HG02571 (cell line): ENCODE measurements around the gene C7orf57.
A peak's percentile ranks its signal among the peaks of the same experiment; 100 is the strongest.
"Not testable (repeated sequence)": the region's sequence is repeated elsewhere in the genome, so short reads cannot be mapped to it uniquely, and the experiment has no call there.

Experiments
- ATAC-seq: cut with Tn5 transposase; IDR thresholded peaks from one replicate; pipeline ENCODE4 v1.9.1; 2021; ENCODE audit warnings: mild to moderate bottlenecking, moderate library complexity; ENCODE audit not compliant: unreplicated experiment

Gene C7orf57

GRCh38 chr7:48035301-48035966 lies at the start of gene C7orf57:
Gene C7orf57 (plus strand): TSS chr7:48035543. CDS start chr7:48036309, 766 bp downstream.
- ATAC-seq = peak; percentile 99

GRCh38 chr7:47988496-47989386 lies 46.6 kb upstream of the C7orf57 start:
- ATAC-seq = no peak

DNA sequence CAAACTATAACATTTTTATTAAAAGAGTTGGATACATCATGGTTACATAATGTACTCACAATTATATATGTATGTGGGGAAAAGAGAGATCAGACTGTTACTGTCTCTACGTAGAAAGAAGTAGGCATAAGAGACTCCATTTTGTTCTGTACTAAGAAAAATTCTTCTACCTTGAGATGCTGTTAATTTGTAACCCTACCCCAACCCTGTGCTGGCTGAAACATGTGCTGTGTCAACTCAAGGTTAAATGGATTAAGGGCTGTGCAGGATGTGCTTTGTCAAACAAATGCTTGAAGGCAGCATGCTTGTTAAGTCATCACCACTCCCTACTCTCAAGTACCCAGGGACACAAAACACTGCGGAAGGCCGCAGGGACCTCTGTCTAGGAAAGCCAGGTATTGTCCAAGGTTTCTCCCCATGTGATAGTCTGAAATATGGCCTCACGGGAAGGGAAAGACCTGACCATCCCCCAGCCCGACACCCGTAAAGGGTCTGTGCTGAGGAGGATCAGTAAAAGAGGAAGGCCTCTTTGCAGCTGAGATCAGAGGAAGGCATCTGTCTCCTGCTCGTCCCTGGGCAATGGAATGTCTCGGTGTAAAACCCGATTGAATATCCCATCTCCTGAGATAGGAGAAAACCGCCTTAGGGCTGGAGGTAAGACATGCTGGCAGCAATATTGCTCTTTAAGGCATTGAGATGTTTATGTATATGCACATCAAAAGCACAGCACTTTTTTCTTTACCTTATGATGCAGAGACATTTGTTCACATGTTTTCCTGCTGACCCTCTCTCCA lies 45.5 kb upstream of the C7orf57 start:
- not testable (repeated sequence) for ATAC-seq

DNA sequence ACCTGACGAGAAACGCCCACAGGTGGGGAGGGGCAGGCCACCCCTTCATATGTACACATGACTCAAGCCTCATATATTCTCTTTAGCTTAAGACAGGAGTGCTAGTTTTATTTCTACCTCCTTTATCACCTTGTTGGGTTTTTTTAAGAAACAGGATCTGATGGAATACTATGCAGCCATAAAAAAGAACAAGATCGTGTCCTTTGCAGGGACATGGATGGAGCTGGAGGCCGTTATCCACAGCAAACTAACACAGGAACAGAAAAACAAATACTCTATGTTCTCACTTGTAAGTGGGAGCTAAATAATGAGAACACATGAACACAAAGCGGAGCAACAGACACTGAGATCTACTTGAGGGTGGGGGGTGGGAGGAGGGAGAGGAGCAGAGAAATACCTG lies 44.8 kb upstream of the C7orf57 start:
- no peak for ATAC-seq

- ATAC-seq = no peak
These were observed 44.1 kb upstream of the C7orf57 start for GRCh38 chr7:47991270-47991669.

DNA sequence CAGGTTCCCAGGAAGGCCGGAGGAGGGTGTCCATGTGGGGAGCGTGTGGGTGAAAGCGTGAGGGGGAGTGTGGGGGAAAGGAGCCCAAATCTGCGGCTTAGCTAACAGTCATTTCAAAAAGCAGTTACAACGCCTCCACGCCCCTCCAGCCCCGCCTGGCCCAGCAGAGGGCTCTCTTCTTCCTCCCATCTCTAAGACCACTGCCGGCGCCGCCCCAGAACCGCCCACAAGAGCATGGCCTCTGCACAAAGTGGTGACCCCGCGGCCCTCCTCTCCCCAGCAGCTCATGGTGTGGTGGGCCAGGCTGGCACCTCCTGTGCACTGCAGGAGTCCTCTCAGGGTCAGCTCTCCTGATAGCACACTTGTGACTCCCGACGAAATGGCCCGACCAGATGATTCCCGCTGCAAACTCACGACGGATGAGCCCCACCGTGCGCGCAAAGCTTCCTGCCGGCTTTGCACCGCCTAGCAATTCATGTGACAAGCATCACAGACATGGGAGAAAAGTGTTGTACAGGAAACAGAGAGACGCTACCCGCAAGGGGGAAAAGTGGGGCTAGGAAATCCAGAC lies 43.5 kb upstream of the C7orf57 start:
- peak; percentile 100 for ATAC-seq

GRCh38 chr7:47992446-47992845 lies 42.9 kb upstream of the C7orf57 start:
- ATAC-seq = no peak

DNA sequence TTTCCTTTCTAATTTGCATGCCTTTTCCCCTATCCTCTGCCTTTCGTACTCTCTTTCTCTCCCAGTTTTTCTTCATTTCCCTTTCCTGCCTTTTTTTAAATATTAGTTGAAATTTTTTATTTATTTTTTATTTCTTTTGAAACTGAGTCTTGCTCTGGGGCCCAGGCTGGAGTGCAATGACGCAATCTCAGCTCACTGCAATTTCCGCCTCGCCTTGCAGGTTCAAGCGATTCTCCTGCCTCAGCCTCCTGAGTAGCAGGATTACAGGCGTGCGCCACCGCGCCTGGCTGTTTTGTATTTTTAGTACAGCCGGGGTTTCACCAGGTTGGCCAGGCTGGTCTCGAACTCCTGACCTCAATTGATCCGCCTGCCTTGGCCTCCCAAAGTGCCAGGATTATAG lies 35.9 kb upstream of the C7orf57 start:
- ATAC-seq = no peak

DNA sequence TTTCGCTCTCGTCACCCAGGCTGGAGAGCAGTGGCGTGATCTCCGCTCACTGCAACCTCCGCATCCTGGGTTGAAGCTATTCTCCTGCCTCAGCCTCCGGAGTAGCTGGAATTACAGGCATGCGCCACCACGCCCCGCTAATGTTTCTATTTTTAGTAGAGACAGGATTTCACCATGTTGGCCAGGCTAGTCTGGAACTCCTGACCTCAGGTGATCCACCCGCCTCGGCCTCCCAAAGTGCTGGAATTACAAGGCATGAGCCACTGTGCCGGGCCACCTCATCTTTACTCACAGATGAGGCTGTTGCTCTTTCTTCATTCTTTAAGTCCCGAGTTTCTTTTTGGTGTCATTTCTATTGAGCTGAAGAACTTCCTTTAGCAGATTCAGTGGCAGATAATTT lies 35.2 kb upstream of the C7orf57 start:
- not testable (repeated sequence) for ATAC-seq

DNA sequence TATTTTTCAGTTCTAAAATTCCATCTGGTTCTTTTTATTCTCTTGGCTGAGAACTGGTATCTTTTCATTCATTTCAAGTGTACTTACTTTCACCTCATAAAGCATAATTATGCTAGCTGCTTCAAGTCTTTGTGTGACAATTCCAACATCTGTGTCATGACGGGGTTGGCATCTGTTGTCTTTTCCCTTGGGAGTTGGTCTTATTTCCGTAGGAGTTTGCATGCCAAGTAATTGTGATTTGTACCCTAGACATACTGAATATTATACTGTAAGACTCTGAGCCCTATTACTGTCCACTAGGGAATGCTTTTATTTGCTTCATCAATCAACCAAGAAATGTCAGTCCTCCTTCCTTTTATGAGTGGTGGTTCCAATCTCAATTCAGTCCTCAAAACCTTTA lies 31.3 kb upstream of the C7orf57 start:
- ATAC-seq = no peak

DNA sequence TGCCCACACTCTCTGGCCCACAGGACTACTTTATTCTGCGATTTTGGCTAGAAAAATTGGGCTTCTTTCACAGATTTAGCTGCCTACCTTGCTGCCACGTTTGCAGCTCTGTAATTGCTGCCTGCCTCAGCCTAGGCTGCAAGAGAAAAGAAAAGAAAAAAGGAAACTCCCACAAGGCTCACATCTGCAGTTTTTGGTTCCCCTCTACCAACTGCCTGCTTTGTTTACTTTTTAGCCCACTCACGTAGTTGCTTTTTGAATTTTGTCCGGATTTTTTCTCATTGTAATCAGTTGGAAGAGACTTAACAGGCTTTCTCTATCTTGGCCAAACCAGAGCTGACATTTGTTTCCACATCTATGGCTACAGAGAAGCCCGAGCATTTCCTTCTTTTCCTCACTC lies 30.7 kb upstream of the C7orf57 start:
- ATAC-seq = peak; percentile 88

GRCh38 chr7:48006866-48007265 lies 28.5 kb upstream of the C7orf57 start:
- no peak for ATAC-seq

- no peak for ATAC-seq
These were observed 26.1 kb upstream of the C7orf57 start for GRCh38 chr7:48009257-48009656.

DNA sequence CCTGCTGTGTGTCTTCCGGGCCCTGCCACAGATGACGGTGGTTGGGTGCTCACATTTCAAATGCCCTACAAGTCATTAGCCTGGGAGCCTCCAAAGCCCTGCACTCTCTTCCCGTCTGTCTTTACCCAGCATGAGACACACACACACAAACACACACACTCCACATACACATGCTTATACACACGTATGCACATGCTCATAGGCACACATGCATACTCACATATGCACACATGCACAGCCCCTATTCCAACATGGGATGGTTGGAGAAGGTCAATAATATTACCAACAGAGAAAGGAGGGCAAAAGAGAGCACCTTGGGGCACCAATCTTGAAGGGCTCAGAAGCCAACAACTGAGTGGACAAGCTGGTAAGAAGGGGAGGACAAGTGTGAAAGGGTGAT lies 25.4 kb upstream of the C7orf57 start:
- no peak for ATAC-seq

DNA sequence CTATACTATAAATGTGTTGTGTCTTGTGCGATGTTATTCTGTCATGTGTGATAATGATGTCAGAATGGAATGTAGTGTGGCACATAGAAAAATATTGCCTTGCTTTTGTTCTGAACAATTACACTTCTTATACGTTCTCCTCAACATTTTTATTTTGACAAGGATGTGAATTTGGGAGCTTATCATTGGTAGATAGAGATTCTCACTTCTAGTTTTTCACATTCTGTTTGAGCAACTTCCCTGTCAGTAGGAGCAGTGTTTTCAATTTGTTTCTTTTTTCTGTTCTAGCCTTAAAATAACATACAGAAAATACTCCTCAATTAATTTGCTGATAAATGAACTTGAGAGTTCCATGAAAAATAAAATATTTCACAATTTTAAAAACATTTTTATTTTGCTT lies 24.0 kb upstream of the C7orf57 start:
- ATAC-seq = no peak

DNA sequence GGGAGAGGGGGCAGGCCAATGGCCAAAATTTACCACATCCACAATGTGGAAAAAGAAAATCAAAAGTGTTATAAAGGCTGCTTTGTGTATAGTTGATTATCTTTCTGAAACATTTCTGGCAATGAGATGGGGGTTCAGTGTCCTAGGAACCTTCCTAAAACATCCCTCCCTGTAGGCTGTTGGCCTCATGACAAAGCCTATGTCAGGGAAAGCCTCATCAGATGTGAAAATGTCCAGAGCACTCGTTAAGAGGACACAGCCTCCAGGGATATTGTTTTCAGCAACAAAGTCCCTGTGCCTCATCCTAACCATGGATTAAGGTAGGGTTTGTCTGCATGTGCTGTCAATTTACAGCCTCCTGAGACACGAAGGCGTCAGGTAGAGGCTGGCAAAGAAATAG lies 23.4 kb upstream of the C7orf57 start:
- no peak for ATAC-seq

DNA sequence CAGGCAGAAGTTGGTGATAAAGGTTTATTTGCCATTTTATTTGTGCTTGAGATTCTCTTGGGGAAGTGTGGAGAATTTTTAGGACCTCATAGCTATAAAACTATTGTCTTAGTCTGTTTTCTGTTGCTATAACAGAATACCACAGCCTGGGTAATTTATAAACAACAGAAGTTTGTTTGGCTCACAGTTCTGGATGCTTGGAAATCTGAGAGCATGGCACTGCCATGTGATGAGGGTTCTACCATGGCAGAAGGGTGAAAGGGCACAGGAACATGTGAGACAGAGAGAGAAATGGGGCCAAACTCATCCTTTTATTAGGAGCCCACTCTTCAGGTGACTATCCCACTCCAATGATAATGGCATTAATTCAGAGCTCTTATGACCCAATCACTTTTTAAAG lies 18.7 kb upstream of the C7orf57 start:
- ATAC-seq = no peak

DNA sequence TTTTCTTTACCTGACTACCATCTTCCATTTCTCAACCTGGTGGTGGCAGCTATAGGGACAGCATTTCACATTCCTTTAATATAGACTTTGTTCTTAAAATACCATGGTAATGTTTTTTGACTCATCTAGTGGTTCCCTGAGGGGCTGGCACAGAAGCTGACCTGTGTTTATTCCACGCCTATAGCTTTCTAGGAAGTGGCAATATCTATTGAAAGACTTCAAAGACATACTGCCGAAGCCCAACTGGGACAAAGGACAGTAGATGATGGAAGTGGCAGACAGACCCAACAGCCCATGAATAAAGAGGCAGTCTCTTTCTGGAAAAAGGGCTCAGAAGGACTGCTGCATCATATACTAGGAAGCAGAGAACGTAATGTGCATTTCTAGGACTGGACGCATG lies 17.7 kb upstream of the C7orf57 start:
- no peak for ATAC-seq

DNA sequence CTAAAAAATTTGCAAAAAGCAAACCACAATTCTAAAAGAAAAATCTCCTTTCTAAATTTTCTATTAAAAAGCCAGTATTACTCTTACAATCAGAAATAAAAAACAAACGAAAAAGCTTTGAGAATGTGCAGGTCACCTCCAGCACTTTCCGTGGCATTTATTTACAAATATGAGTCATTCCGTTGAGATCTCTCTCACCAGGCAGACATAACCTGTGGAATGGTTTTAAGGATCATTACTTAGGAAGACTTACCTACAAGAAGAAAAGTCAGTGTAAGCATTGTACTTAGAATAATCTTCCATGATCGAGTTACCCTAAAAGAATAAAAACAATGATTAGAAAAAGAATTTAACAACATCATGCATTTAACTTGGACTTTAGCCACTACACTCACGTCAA lies 9.7 kb upstream of the C7orf57 start:
- ATAC-seq = no peak

GRCh38 chr7:48028938-48029337 lies 6.4 kb upstream of the C7orf57 start, which contains the start of gene SUN3:
Gene SUN3 (minus strand): TSS chr7:48029107. CDS start chr7:48028938, 169 bp downstream.
- ATAC-seq = no peak

GRCh38 chr7:48031111-48031510 lies 4.2 kb upstream of the C7orf57 start:
- no peak for ATAC-seq
